ENCODE data around the gene KLLN.
"Not testable (repeated sequence)": the region's sequence is repeated elsewhere in the genome, so short reads cannot be mapped to it uniquely, and the experiment has no call there.

Gene KLLN

DNA sequence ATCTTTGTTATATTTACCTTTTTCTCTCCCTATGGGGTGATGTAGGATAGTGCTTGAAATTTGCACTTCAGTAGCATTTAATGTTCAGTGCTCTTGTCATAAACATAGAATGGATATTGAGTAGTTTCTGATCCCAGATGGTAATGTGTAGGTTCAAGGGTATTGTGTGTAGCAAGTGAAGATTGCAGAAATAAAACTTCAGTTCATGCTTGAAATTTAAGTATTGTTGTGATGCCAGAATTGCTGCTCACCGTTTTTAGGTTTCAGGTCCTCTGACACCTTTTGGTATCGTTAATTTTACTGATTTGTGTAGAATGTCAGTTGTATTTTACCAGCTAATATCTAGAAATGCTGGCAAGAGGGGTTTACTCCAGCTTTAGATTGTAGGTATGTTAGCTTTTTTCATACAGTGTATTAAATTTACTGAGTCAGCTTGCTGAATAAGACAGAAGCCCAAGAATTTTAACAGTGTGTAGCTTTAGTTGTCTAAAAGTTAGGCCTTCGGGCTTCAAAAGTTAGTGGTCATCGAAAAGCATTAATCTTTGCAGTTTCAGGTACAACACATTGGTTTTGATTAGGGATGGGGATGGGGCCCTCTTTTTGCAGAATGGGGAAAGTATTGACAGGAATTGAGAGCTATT, 2.0 kb upstream of the KLLN start:
- no peak for DNase-seq

DNA sequence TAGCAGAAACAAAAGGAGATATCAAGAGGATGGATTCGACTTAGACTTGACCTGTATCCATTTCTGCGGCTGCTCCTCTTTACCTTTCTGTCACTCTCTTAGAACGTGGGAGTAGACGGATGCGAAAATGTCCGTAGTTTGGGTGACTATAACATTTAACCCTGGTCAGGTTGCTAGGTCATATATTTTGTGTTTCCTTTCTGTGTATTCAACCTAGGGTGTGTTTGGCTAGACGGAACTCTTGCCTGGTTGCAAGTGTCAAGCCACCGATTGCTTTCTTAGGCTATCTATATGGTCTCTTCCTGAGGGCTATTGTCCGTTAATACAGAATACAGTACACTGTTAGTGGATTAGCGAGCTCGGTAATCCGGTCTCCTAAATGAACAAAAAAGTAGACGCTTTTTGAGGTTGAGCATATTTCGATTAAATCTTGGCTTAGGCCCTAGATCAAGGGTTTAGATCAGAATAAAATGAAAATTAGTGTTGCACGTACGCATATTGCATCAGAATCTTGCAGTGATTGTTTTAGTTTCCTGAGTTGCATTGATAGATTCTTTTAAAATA, 1.2 kb upstream of the KLLN start:
- DNase-seq, result no peak

DNA sequence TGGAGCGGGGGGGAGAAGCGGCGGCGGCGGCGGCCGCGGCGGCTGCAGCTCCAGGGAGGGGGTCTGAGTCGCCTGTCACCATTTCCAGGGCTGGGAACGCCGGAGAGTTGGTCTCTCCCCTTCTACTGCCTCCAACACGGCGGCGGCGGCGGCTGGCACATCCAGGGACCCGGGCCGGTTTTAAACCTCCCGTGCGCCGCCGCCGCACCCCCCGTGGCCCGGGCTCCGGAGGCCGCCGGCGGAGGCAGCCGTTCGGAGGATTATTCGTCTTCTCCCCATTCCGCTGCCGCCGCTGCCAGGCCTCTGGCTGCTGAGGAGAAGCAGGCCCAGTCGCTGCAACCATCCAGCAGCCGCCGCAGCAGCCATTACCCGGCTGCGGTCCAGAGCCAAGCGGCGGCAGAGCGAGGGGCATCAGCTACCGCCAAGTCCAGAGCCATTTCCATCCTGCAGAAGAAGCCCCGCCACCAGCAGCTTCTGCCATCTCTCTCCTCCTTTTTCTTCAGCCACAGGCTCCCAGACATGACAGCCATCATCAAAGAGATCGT, 690 bp upstream of the KLLN start:
- not testable (repeated sequence) for DNase-seq

DNA sequence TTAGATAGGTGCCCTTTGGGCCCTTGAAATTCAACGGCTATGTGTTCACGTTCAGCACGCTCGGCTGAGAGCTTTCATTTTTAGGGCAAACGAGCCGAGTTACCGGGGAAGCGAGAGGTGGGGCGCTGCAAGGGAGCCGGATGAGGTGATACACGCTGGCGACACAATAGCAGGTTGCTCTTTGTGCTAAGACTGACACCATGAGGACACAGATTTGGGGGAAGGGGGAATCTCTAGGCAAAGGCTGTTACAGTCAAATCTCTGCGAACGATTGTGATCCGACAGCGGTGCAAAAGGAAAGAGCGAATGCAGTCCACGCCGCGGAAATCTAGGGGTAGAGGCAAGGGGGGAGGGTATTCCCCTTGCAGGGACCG, 667 bp downstream of the KLLN start:
- DNase-seq, result no peak

DNA sequence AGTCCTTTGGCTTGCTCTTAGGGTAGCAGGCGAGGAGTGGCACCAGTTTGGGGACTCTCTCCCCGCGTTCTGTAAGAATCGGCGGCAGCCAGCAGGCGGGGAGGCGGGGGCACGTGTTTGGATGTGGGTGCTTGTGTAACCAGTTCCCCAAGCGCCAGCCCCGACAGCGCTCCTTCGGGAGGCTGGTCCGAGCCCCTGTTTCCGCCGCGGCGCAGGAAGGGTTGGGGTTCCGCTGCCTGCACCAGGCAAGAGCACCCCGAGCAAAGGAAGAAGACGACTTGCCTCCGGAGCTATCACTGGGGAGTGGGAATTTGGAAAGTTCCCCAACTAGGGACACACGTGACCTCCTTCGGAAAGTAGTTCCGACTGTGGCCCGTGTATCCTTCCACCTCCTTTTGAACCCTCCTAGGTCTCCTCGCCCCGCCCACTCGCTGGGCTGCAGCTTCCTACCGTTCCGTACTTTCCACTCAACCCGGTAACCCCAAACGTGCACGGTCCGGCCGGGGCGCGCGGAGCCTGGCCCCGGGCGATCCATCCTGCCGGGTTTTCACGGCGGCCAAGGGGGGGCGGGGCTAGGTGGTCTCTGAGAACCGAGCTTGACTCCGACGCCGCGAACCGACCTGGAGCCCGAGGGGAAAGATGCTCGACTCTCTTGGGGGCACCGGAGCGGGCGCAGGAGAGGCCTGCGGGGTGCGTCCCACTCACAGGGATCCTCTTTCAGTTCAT, 1.2 kb downstream of the KLLN start:
- no peak for DNase-seq

DNA sequence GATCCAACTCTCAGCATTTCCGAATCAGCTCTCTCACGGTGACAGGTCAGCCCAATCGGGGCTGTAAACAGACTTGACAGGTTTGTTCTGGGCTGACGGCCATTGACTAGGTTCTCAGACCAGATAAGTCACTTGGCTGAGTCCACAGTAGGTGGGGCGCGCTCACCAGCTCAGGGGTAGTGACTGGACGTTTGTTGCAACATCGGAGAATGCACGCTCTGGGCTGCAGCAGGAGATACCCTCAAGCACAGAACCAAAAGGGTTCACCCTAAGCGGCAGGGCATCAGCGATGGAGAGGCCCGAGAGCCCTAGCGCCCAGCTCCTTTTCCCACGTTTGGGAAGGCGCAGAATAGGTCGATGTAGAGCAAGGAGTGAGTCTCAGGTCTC, 1.8 kb downstream of the KLLN start:
- no peak for DNase-seq

DNA sequence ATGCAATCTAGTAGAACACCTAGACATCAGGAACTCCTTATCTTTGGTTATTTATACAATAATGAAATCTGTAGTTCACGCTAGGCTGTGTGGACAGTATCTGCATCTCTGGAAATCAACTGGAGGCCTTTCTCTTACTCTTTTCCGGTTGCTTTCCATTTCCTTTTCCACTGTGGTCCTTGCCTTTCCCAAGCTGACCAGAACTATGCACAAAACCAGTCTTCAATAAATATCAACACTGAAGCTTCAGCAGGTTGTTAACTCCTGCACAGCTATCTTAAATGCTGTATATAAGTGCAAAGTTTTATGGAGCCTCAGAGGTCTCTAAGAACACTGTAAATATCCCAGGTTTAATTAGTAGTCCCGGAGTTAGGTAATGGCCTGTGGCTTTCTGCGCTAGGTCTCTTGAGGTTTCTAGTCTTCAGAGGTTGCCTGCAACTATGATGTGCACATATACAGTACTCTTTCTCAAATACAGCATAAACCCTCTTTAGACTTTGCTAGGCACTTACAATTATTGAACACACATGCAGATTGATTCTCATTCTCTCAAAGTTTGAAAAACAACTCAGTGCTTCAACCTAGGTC, 2.4 kb downstream of the KLLN start:
- no peak for DNase-seq

DNA sequence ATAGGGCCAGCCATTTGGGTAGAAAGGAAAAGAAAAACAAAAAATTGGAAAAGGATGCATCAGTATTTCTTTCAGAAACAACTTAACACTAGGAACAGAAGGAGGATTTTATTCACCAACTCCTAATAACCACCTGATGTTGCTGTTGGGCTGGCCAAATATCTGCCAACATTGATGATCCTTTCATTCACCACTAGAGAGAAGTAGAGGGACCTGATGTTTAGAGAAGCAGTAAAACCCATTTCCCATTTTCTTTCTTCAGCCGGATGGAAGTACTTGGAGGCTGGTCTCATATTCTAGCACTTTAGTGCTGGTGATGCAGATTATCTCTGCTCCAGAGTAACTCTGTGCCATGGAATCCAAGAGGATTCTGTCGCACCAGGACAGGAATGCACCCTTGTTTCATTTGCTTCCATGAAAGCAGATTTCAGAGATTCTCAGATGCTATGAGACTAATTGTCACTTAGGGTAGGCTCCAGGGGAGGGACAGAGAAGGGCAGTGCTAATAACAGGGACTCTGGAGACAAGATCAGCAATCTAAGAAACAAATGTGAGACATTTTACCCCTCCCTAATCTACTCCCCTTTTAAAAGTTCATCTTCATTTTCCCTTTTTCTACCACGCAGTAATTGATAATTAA, 3.1 kb downstream of the KLLN start:
- peak in 1 of 2 experiments; percentile 49 for DNase-seq

DNA sequence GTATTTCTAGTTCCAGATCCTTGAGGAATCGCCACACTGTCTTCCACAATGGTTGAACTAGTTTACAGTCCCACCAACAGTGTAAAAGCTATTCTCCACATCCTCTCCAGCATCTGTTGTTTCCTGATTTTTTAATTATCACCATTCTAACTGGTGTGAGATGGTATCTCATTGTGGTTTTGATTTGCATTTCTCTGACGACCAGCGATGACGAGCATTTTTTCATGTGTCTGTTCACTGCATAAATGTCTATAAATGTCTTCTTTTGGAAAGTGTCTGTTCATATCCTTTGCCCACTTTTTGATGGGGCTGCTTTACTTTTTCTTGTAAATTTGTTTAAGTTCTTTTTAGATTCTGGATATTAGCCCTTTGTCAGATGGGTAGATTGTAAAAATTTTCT, 7.7 kb downstream of the KLLN start:
- not testable (repeated sequence) for DNase-seq

DNA sequence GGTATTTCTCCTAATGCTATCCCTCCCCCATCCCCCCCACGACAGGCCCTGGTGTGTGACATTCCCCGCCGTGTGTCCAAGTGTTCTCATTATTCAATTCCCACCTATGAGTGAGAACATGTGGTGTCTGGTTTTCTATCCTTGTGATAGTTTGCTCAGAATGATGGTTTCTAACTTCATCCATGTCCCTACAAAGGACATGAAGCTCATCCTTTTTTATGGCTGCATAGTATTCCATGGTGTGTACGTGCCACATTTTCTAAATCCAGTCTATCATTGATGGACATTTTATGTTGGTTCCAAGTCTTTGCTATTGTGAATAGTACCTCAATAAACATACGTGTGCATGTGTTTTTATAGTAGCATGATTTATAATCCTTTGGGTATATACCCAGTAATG, 8.1 kb downstream of the KLLN start:
- DNase-seq, result not testable (repeated sequence)

DNA sequence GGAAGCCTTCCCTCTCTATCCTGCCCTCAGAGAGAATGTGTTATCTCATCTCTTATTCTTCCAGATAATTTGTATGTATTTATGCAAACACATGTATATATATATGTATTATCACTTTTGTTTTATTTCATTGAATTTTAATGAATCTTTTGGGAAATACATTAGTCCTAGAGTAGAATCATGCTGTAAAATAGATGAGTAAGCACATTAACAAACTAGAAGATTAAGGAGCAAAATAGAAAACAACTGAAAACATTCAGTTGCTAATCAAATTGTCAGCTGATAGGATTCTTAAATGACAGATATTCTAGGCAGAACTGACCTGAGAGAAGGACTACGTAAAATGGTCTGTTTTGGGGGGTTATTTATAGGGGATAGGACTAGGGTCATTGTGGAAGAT, 11.2 kb downstream of the KLLN start:
- DNase-seq, result no peak

DNA sequence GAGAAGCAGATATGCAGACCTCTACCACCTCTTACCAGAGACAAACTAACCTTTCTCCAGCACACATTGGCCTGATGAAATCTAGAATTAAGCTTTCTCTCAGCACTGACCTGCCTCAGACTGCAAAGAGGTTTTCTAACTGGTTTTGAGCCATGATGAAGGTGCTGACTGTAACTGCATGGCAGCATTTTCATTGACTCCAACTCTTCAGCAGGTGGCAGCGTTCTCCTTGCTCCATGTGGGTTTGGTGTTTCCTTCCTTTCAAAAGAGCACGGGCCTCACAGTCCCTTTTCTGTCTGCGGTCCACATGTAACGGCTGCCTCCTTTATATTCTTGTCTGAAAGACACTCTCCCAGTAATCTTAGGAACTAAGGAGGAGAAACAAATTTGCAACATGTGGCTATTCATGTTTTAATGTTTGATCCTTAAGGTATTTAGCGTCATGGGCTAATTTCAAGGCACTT, 12.6 kb downstream of the KLLN start:
- peak in 1 of 2 experiments; percentile 24 for DNase-seq

DNA sequence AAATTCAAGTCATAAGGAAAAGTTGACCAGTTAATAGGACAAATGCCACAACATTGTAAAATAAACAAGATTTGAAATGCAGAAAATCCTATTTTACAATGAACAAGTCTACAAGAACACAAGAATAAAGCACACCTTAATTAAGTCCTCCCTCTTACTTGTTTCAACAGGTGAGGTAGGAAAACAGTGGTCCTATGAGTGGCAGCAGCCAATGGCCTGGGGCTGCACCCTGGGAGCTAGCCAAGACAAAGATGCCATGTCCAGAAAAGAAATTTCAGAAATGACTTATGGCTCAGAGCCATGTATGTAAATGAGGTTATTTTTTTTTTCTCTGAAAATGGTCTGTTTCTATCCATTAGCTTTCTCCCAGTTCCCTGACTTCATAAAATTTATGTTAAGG, 14.3 kb downstream of the KLLN start:
- DNase-seq, result no peak

DNA sequence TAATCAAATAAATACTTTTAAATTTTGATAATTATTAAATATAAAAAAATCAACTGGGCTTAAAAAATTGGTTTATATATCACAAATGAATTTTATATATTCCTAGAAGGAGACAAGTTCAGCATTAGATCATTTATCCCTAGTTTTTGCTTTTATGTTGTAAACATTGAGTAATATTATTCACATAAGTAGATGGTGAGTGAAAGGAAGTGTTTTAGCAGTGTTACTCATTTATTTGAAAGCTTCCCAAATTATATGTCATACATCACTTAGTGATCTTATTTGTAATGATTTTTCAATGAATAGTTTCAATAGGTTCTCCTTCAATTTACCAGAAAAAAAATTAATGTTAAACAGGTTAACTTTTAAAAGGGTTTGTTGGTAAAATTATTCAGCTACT, 15.8 kb downstream of the KLLN start:
- no peak for DNase-seq

DNA sequence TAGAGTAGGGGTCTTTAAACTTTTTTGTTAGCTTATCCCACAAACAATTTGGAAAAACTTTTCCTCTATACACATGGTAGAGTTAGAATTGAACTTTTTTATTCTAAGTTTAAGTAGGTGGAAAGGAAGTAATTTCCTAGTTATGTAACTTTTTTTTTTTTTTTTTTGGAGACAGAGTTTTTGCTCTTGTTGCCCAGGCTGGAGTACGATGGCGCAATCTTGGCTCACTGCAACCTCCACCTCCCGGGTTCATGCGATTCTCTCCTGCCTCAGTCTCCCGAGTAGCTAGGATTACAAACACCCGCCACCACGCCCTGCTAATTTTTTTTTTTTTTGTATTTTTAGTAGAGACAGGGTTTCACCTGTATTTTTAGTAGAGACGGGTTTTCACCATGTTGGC, 16.6 kb downstream of the KLLN start:
- not testable (repeated sequence) for DNase-seq

DNA sequence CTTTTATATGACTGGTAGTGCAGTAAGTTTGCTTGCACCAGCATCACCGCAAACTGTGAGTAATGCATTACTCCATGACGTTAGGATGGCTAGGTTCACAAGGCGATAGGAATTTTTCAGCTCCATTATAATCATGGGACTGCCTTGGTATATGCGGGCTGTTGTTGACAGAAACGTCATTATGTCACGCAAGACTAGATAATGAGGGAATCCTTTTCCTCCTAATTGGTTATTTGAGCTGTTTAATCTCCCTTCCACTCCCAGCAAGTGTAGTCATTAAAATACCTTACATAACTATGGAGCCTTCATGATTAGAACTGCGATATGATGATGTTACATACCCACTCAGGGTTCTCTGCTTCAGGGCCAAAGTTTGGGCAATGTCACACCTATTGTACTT, 17.3 kb downstream of the KLLN start:
- no peak for DNase-seq

DNA sequence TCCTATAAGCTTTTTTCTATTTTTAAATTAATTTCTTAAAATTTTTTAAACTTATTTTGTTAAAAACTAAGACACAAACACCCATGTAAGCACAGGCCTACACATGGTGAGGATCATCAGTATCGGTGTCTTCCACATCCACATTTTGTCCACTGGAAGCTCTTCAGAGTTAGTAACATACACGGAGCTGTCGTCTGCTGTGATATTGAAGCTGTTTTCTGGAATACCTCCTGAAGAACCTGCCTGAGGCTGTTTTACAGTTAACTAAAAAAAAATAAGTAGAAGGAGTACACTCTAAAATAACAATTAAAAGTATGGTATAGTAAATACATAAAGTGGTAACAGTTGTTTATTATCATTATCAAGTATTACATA, 17.7 kb downstream of the KLLN start:
- no peak for DNase-seq

DNA sequence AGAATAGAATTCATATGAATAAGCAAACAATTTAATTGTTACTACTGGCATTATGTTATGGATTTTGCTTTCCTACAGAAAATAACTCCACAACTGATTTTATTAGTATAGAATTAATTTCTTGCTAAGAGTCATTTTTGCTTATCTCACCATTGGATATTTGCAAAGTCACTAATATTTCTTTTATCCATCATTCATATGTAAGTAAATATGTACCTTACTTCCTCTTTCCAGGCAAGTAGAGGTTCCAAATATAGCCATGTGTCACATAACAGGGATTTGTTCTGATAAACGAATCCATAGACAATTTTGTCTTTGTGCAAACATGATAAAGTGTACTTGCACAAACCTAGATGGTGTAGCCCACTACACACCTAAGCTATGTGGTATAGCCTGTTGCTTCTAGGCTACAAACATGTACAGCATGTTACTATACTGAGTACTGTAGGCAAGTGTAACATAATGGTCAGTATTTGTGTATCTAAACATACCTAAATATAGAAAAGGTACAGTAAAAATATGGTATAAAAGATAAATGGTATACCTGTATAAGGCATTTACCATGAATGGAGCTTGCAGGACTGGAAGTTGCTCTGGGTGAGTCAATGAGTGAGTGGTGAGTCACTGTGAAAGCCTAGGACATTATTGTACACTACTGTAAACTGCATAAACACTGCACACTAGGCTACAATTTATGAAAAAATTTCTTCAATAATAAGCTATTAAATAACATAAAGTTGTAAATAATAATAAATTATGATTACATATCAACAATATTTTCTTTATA, 18.3 kb downstream of the KLLN start:
- DNase-seq, result no peak

DNA sequence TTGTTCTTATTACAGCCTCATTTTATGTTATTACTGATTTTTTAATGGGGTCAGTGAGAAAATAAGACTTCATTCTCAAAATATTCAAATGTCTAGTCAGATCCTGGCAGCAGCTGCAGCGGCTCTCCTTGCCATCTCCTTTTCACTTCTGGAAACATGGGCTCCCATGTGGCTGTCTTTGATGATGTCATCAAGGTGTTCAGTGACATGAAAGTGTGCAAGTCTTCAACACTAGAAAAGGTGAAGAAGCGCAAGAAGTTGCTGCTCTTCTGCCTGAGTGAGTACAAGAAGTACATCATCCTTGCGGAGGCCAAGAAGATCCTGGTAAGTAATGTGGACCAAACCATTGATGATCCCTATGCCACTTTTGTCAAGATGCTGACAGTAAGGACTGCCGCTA, 19.6 kb downstream of the KLLN start:
- no peak for DNase-seq

DNA sequence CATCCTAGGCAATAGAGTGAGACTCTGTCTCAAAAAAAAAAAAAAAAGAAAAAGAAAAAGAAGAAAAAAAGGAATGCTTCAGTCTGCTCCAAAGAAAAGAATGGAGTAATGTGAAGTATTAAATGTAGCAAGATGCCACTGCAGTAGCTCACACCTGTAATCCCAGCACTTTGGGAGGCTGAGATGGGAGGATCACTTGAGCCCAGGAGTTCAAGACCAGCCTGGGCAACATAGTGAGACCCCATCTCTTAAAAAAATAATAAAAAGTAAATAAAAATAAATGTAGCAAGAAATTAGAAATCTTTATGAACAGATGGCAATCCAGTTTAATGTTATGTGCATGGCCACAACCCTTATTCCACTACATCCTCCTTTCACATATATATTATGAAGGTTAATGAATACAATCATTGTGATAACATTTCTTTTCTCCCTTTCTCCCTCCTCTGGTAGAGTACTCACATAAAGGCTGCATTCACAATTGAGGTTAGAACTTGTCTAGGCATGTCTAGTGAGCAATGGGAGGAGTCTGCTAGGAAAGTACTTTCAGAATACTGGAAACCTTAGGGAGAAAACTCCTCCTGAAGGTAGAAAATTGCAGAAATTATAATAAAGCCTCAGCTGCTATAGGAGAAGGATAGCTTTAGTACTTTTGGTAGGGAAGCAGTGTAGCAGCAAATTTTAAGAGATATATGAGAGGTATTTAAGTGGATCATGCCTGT, 20.4 kb downstream of the KLLN start:
- no peak for DNase-seq

DNA sequence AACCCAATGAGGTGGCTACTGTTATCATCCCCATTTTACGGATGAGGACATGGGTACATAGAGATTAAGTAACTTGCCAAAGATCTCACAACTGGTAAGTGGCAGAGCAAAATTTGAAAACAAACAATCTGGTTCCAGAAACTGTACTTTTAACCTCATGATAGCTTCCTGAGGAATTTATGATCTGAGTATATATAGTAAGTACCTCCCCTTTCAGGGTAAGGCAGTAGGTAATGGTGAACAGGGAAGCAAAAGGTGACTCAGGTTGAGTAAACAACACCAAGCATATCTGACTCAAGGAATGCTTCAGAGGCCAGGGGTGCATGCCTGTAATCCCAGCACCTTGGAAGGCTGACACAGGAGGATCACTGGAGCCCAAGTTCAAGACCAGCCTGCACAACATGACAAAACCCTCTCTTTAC, 21.1 kb downstream of the KLLN start:
- DNase-seq, result no peak

DNA sequence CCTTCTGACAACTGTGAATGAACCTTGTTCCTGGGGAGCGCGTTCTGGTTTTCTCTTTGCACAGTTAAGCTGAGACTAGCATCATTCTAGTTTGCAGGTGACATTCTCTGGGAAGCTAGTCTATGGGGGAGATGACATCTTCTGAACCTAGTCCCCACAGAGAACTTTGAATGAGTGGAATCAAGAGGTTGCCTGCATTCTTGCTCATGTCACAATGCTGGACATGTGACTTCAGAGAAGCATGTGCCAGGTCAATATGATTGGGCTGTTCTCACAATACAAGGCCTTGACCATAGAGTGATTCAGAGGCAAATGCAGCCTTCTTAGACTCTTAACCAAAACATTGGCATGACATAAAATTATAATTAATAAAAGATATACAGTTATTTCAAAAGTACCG, 22.1 kb downstream of the KLLN start:
- no peak for DNase-seq

Measured in NCI-H446 (cell line).